HCT116 (cell line): ENCODE results near the gene PRPF40B.

Source experiments
- EGR1 ChIP-seq: IDR thresholded peaks from 2 replicates; pipeline ENCODE4 v1.6.1; 2012; ENCODE audit warnings: low read depth
- POLR2A ChIP-seq: IDR thresholded peaks from 2 replicates; pipeline ENCODE4 v1.7.0; 2011; ENCODE audit warnings: borderline replicate concordance; ENCODE audit not compliant: insufficient read depth, insufficient read length; ENCODE audit errors: extremely low read depth
- SRF ChIP-seq: IDR thresholded peaks from 2 replicates; pipeline ENCODE4 v1.6.1; 2012; ENCODE audit warnings: low read depth
- TF ChIP-seq, protein P1 (sequence below), 3 experiments: fragments of 200-600 bp in 1 of 3; sonication (generic) in 1 of 3; IDR thresholded peaks in 2 of 3; conservative IDR thresholded peaks in 1 of 3; 2 replicates each; pipeline ENCODE4 v1.5.1; 2012 to 2017; ENCODE audit warnings: low read depth in 2 of 3, low read length in 2 of 3, antibody characterized with exemption in 1 of 3, borderline replicate concordance in 1 of 3, control low read depth in 1 of 3, mild to moderate bottlenecking in 1 of 3, mixed read lengths in 1 of 3, mixed run types in 1 of 3, moderate library complexity in 1 of 3; ENCODE audit not compliant: insufficient read depth in 1 of 3

DNA sequence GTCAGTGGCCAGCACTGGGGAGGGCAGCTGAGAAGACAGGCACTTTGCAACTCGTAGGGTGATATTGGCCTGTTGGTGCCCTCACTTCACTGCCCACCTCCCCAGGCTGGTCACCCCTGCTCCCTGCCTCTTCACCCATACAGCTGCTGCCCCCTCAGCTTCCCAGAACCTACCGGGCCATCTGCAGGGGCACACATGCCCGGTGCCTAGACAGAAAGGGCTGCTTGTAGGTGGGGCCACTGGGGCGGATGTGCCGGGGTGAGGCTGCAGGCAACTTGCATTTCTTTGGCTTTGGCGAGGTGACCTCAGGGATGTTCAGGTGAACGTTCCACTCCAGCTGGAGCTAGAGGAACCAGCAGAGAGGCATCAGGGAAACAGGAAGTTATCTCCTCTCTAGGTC is 35.1 kb upstream of the PRPF40B start:
- TF ChIP-seq SRF (no peak), EGR1 (no peak), POLR2A (no peak)
- TF ChIP-seq, protein P1, sequence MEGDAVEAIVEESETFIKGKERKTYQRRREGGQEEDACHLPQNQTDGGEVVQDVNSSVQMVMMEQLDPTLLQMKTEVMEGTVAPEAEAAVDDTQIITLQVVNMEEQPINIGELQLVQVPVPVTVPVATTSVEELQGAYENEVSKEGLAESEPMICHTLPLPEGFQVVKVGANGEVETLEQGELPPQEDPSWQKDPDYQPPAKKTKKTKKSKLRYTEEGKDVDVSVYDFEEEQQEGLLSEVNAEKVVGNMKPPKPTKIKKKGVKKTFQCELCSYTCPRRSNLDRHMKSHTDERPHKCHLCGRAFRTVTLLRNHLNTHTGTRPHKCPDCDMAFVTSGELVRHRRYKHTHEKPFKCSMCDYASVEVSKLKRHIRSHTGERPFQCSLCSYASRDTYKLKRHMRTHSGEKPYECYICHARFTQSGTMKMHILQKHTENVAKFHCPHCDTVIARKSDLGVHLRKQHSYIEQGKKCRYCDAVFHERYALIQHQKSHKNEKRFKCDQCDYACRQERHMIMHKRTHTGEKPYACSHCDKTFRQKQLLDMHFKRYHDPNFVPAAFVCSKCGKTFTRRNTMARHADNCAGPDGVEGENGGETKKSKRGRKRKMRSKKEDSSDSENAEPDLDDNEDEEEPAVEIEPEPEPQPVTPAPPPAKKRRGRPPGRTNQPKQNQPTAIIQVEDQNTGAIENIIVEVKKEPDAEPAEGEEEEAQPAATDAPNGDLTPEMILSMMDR (IDR thresholded peaks at IDR 0.05 in 2 of 3, conservative IDR thresholded peaks at IDR 0.05 in 1 of 3; ENCODE audit: borderline replicate concordance in 1 of 3, insufficient read depth in 1 of 3, low read depth in 2 of 3, low read length in 2 of 3): no peak
